ENCODE results near the gene SIRT5.

The SIRT5 gene

DNA sequence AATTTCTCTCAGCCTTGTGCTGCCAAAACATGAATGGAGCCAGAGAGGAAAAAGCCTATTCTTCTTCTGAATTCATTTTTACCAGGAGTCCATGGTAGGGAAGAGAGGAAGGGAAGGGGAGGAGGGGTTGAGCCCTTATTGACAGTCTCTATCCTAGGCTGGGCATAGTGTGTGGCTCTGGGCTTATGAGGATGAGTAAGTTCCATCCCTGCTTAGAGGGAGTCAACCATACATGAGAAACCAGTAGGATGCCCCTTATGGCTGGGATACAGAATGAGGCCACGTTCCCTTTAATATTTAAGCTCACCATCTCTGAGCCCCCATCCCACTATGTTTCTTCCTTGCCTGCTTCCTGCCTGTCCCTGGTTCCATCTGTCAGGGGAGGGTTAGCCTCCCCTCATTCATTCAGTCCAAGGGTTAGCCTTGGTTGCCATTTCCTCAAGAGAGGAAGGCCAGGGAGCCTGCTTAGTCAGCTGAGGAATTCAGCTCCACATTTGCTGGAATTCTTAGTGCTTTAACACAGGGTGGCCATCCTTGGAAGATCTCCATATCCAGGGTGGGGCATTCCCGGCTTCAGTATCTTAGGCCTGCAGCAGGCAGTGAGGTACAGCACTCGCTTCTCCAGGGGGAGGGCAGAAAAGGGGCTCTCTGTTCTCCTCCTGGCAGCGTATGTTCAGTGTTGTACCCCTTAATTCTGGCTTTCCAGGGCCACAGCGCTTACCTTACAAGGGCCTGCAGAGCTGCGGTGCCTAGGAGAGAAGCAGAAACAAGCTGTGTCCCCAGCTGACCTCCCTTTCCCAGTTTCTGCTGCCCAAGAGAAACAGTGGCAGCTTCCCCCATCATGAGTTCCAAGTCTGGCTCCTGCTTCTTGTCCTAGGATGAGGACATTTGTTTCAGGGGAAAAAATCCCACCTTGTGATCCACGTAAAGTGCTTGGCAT lies 12.5 kb downstream of the SIRT5 start:
- no peak for DNase-seq (ENCODE audit: low read depth, low spot score)

DNA sequence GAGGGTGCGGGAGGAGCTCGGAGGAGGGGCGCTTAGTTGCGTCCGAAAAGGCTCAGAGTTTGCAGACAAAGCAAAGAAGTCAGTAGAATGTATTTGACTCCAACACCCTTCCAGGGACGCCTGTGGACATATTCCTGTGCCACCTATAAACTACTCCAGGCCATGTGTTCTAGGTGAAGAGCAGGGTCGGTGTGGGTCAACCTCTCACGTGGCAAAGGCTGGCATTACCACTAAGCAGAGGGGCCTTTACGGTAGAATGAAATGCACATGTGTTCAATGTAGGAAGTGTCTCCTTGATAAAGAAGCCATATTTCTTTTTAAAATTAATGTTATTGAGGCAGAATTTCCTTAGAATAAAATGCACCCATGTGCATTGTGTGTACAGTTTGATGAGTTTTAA lies 15.4 kb downstream of the SIRT5 start:
- no peak for DNase-seq (ENCODE audit: low read depth, low spot score)

- DNase-seq (ENCODE audit: low read depth, low spot score), result no peak
Measured at GRCh38 chr6:13590574-13591153, 16.3 kb downstream of the SIRT5 start.

DNA sequence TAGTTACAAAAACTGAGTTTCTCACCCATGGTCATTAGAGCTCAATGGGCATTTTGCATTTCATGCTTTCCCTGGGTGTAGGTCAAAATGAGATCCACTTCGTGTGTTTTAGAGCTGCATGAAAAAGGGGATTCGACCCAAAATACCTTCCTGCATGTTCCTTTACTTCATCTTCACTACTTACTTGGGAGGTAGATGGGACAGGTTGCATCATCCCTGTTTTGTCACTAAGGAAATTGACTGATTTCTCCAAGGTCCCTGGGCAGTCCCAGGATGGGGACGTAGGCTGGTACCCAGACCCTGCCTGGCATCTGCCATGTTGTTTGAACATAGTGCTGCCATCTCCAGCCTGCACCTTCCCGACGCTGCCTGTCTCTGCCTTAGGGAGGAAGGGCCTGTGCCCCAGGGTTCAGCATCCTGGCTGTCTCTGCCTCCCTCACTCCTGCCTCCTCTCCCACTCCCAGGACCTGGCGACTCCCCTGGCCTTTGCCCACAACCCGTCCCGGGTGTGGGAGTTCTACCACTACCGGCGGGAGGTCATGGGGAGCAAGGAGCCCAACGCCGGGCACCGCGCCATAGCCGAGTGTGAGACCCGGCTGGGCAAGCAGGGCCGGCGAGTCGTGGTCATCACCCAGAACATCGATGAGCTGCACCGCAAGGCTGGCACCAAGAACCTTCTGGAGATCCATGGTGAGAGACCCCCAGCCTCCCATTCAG lies 17.0 kb downstream of the SIRT5 start:
- no peak for DNase-seq (ENCODE audit: low read depth, low spot score)

DNA sequence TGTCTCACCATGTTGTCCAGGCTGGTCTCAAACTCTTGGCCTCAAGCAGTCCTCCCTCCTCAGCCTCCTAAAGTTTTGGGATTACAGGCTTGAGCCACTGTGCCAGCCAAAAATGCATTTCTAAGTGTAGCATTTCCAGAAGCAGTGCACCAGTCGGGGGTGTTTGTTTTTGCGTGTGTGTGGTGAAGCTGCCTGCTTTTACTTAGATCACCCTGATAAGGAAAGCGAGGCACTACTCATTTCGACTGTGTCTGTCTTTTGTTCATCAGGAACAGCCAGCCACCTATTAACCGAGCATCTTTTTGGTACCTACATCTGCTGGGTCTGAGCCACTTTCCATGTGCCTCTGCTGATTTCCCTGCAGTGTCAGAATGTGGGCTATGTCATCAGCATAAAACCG lies 18.7 kb downstream of the SIRT5 start:
- no peak for DNase-seq (ENCODE audit: low read depth, low spot score)

- no peak for DNase-seq (ENCODE audit: low read depth, low spot score)
Measured at GRCh38 chr6:13593720-13594119, 19.3 kb downstream of the SIRT5 start.

- no peak for DNase-seq (ENCODE audit: low read depth, low spot score)
Measured at GRCh38 chr6:13597073-13597472, 22.7 kb downstream of the SIRT5 start.

DNA sequence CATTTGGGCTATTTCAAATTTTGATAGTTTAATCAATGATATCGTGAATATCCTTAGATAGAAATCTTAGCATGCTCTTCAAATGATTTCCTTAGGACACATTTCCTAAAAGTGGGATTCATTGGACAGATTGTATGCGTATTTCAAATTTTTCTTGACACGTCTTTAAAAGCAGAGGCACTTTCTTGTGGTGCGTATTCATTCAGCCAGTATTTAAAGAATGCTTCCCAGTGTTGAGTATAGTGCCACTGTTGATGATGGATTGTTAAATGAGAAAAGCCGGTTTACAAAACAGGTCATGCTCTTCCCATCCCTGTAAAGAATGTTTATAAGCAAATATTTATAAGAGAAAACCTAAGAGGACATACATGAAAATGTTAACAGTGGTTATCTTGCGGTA lies 25.6 kb downstream of the SIRT5 start:
- DNase-seq (ENCODE audit: low read depth, low spot score), result no peak

- no peak for DNase-seq (ENCODE audit: low read depth, low spot score)
Measured at GRCh38 chr6:13604135-13604534, 29.7 kb downstream of the SIRT5 start.

GRCh38 chr6:13604546-13605416 lies 30.4 kb downstream of the SIRT5 start:
- no peak for DNase-seq (ENCODE audit: low read depth, low spot score)

GRCh38 chr6:13605634-13606033 lies 31.2 kb downstream of the SIRT5 start:
- no peak for DNase-seq (ENCODE audit: low read depth, low spot score)

DNA sequence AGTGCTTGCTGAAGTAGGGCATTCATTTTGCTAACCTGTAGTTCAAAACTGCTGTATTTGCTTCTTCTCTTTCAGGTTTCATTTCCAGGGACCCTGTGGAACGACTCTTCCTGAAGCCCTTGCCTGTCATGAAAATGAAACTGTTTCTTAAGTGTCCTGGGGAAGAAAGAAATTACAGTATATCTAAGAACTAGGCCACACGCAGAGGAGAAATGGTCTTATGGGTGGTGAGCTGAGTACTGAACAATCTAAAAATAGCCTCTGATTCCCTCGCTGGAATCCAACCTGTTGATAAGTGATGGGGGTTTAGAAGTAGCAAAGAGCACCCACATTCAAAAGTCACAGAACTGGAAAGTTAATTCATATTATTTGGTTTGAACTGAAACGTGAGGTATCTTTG lies 37.3 kb downstream of the SIRT5 start:
- no peak for DNase-seq (ENCODE audit: low read depth, low spot score)

GRCh38 chr6:13613029-13613594 lies 38.7 kb downstream of the SIRT5 start:
- DNase-seq (ENCODE audit: low read depth, low spot score), result no peak

DNA sequence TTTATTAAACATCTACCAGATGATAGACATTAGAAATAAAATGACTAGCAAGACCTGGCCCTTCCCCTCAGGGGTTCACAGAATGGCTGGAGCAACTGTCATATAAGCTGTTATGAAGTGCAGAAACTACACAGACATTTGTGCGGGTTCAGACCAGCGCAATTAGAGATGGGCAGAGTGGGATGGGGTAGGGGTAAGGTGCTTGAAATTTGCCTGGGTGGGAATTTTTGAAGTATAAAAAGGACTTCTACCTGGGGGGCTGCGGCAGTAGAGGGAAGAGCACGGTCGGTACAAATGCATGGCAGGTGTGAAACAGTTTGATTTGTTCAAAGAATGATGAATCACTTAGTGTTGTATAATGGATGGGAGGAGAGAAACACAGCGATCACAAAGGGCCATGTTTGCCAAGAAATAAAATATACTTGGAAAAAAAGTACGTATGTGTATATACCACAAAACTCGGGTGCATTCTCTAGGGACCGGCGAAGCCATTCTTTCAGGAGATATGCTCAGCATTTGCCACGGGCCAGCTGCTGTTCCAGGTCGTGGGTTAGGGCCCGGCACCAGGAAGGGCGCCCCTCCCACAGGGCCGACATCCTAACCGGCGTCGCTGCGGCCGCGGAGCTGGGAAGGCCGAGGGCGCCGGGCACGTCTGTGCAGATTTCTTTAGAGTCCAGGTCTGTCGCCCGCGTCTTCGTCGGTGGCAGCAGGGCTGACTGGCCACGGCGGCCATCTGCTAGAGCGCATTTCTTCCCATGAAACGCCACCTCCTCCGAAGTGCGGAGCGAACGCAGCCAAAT lies 39.9 kb downstream of the SIRT5 start:
- peak; percentile 4 for DNase-seq (ENCODE audit: low read depth, low spot score)

- peak; percentile 97 for DNase-seq (ENCODE audit: low read depth, low spot score)
Measured at GRCh38 chr6:13614926-13615791, 40.8 kb downstream of the SIRT5 start, which contains the start of gene NOL7. TSS of gene NOL7 (plus strand) at chr6:13615335. CDS start at chr6:13615359, 24 bp downstream.

GRCh38 chr6:13615792-13616120 lies 41.4 kb downstream of the SIRT5 start:
- peak; percentile 8 for DNase-seq (ENCODE audit: low read depth, low spot score)

DNA sequence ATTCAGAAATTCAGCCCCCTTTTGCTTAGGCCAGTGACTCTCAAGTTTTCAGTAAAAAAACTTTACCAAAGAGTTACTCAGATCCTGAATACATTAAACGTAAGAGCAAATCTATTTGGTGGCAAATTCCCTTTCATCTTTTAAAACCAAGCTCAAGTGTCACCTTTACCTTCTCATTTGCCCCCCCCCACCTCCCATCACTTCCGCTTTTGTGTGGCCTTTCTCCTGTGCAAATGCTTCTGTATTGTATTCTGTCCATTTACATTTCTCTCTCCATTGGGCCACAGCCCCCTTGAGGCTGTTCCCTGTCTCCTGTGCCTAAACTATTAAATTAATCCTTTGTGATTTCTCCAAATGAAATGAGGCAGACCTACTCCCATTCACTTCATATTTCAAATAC lies 42.7 kb downstream of the SIRT5 start:
- no peak for DNase-seq (ENCODE audit: low read depth, low spot score)

GRCh38 chr6:13624871-13625288 lies 50.5 kb downstream of the SIRT5 start:
- DNase-seq (ENCODE audit: low read depth, low spot score), result no peak

GRCh38 chr6:13629459-13630116 lies 55.2 kb downstream of the SIRT5 start:
- DNase-seq (ENCODE audit: low read depth, low spot score), result no peak

All from activated naive CD8-positive, alpha-beta T cell treated with anti-CD3 and anti-CD28 coated beads, Interleukin-2, amount 50 U/mL, for 16 hours (primary cell).